ENCODE data around the gene PCCA.

DNA sequence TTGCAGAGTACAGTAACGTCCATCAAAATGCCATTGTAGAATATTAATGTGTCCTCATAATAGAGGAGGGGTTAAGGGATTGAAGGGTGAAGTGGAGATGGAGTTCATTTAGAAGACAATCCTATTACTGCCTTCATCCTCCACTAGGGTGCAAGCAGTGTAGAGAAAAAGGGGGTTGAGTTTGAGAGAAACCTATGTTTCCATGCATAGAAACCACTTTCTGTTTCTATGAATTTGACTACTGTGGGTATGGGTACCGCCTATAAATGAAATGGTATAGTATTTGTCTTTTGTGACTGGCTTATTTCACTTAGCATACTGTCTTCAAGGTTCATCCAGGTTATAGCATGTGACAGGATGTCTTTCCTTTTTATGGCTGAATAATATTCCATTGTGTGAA, 343.7 kb downstream of the PCCA start:
- TF ChIP-seq, protein P1, sequence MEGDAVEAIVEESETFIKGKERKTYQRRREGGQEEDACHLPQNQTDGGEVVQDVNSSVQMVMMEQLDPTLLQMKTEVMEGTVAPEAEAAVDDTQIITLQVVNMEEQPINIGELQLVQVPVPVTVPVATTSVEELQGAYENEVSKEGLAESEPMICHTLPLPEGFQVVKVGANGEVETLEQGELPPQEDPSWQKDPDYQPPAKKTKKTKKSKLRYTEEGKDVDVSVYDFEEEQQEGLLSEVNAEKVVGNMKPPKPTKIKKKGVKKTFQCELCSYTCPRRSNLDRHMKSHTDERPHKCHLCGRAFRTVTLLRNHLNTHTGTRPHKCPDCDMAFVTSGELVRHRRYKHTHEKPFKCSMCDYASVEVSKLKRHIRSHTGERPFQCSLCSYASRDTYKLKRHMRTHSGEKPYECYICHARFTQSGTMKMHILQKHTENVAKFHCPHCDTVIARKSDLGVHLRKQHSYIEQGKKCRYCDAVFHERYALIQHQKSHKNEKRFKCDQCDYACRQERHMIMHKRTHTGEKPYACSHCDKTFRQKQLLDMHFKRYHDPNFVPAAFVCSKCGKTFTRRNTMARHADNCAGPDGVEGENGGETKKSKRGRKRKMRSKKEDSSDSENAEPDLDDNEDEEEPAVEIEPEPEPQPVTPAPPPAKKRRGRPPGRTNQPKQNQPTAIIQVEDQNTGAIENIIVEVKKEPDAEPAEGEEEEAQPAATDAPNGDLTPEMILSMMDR (IDR thresholded peaks at IDR 0.05; ENCODE audit: insufficient read depth, low read length, poor library complexity, severe bottlenecking): no peak
- TF ChIP-seq EZH2phosphoT487 (conservative IDR thresholded peaks at IDR 0.05; ENCODE audit: low read length): no peak
